HEK293 (cell line): ENCODE results near the gene LMAN2L.

Experiments
- CTCF ChIP-seq: fragments of 450-650 bp; formaldehyde crosslinking; IDR thresholded peaks from 2 replicates; pipeline ENCODE4 v1.5.1; 2016; ENCODE audit warnings: missing biosample characterization, missing genetic modification characterization
- HOXA7 ChIP-seq: sonication (generic); formaldehyde crosslinking; IDR thresholded peaks from 2 replicates; pipeline ENCODE4 v1.8.1; 2022; ENCODE audit warnings: missing genetic modification reagents, borderline replicate concordance
- SETDB1 ChIP-seq: IDR thresholded peaks from one replicate; pipeline ENCODE4 v1.6.1; 2017; ENCODE audit warnings: mild to moderate bottlenecking, low read length, moderate library complexity, mixed read lengths; ENCODE audit not compliant: insufficient read length
- ZBTB11 ChIP-seq: fragments of 450-650 bp; formaldehyde crosslinking; conservative IDR thresholded peaks from 2 replicates; pipeline ENCODE4 v1.5.1; 2016; ENCODE audit warnings: low read depth, missing biosample characterization, missing genetic modification characterization
- ZNF146 ChIP-seq: fragments of 450-650 bp; formaldehyde crosslinking; IDR thresholded peaks from 2 replicates; pipeline ENCODE4 v1.5.1; 2016; ENCODE audit warnings: missing biosample characterization, missing genetic modification characterization

GRCh38 chr2:96729748-96730147 is 10.1 kb downstream of the LMAN2L start:
- no peak for TF ChIP-seq ZBTB11 (tag by site-specific recombination)
- TF ChIP-seq ZNF146 (tag by site-specific recombination) = no peak
- TF ChIP-seq SETDB1 = no peak
- no peak for TF ChIP-seq CTCF (tag by site-specific recombination)
- TF ChIP-seq HOXA7 (CRISPR knock-in tag) = no peak
